ENCODE results near the gene EFNA3. TPM values are rescaled to one million over a fixed set of nuclear protein-coding genes. Genes with fewer than 3 reads are reported as not detected.

EFNA3 gene
- polyA plus RNA-seq, 1 experiment: 0.56 TPM

- H3K4me3 ChIP-seq (ENCODE audit: low read depth, low read length): no peak overlapping the region
- no peaks in the 10 kb centered on the region; the same call in 1 of the 2 replicates for H3K9me3 ChIP-seq (ENCODE audit: control insufficient read depth, insufficient read depth, low read length)
- ChIA-PET CTCF (interaction anchor here (0.6 to 2.4 kb wide), 7 partner anchors 21 to 45 kb away, joined by 3 to 14 read pairs (median 5); partner anchors contain the start of gene KRTCAP2), POLR2A (no interaction called here)
- H3K27me3 ChIP-seq (ENCODE audit: control insufficient read depth, insufficient read depth, low read length): peaks cover 32% of the 10 kb centered on the region
- no peak for DNase-seq (ENCODE audit: low read depth, low spot score)
- H3K27ac ChIP-seq (ENCODE audit: low read depth, low read length): no peak overlapping the region
- TF ChIP-seq, protein P1, sequence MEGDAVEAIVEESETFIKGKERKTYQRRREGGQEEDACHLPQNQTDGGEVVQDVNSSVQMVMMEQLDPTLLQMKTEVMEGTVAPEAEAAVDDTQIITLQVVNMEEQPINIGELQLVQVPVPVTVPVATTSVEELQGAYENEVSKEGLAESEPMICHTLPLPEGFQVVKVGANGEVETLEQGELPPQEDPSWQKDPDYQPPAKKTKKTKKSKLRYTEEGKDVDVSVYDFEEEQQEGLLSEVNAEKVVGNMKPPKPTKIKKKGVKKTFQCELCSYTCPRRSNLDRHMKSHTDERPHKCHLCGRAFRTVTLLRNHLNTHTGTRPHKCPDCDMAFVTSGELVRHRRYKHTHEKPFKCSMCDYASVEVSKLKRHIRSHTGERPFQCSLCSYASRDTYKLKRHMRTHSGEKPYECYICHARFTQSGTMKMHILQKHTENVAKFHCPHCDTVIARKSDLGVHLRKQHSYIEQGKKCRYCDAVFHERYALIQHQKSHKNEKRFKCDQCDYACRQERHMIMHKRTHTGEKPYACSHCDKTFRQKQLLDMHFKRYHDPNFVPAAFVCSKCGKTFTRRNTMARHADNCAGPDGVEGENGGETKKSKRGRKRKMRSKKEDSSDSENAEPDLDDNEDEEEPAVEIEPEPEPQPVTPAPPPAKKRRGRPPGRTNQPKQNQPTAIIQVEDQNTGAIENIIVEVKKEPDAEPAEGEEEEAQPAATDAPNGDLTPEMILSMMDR (IDR thresholded peaks at IDR 0.05; ENCODE audit: low read depth, low read length): no peak
Measured at GRCh38 chr1:155130272-155131006, 51.8 kb downstream of the EFNA3 start.

DNA sequence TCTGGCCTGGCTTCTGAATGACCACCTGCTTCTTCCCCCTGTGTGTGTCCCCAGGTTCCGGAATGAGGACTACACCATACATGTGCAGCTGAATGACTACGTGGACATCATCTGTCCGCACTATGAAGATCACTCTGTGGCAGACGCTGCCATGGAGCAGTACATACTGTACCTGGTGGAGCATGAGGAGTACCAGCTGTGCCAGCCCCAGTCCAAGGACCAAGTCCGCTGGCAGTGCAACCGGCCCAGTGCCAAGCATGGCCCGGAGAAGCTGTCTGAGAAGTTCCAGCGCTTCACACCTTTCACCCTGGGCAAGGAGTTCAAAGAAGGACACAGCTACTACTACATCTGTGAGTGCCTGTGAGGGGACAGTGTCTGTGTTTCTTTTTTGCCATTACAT lies 52.6 kb downstream of the EFNA3 start:
- no peak overlapping the region for H3K27ac ChIP-seq (ENCODE audit: low read depth, low read length)
- no peaks in the 10 kb centered on the region; the same call in 1 of the 2 replicates for H3K9me3 ChIP-seq (ENCODE audit: control insufficient read depth, insufficient read depth, low read length)
- H3K4me3 ChIP-seq (ENCODE audit: low read depth, low read length): no peak overlapping the region
- POLR2A ChIA-PET: no interaction called here
- peaks cover 25% of the 10 kb centered on the region for H3K27me3 ChIP-seq (ENCODE audit: control insufficient read depth, insufficient read depth, low read length)
- CTCF ChIA-PET: interaction anchor here (0.6 to 1.4 kb wide), 4 partner anchors 36 to 46 kb away, joined by 3 to 8 read pairs (median 6); no protein-coding TSS in a partner anchor
- TF ChIP-seq, protein P1 (IDR thresholded peaks at IDR 0.05; ENCODE audit: low read depth, low read length): no peak
- DNase-seq (ENCODE audit: low read depth, low spot score): no peak

DNA sequence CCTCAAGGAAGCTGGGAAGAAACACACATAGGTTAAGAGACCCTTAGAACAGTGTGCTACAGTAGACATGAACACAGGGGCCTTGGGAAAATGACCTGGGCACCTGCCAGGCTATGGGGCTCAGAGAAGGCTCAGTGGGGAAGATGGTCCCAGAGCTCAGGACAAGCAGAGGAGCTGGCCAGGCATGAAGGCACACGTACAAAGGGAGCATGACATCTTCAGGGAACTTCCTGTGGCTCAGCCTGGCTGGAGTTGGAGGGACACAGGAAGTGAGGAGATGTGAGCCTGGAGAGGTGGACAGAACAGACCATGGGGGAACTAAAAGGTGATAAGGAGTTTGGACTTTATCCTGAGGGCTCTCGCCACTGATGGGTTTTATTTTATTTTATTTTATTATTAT lies 53.2 kb downstream of the EFNA3 start:
- H3K27ac ChIP-seq (ENCODE audit: low read depth, low read length): no peak overlapping the region
- H3K27me3 ChIP-seq (ENCODE audit: control insufficient read depth, insufficient read depth, low read length): peaks cover 19% of the 10 kb centered on the region
- DNase-seq (ENCODE audit: low read depth, low spot score): no peak
- TF ChIP-seq, protein P1 (IDR thresholded peaks at IDR 0.05; ENCODE audit: low read depth, low read length): no peak
- H3K4me3 ChIP-seq (ENCODE audit: low read depth, low read length): no peak overlapping the region
- no peaks in the 10 kb centered on the region for H3K9me3 ChIP-seq (ENCODE audit: control insufficient read depth, insufficient read depth, low read length)
- POLR2A ChIA-PET: no interaction called here
- CTCF ChIA-PET: interaction anchor here (0.9 to 1.4 kb wide), 4 partner anchors 37 to 46 kb away, joined by 3 to 6 read pairs (median 4); no protein-coding TSS in a partner anchor

DNA sequence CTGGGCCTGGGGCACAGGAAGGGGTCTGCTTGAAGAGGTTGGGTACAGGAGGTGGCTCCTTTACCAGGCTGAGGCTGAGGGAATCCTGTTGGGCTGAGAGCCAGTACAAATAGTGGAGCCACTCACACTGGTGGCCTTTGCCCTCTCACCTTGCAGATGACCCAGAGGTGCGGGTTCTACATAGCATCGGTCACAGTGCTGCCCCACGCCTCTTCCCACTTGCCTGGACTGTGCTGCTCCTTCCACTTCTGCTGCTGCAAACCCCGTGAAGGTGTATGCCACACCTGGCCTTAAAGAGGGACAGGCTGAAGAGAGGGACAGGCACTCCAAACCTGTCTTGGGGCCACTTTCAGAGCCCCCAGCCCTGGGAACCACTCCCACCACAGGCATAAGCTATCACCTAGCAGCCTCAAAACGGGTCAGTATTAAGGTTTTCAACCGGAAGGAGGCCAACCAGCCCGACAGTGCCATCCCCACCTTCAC lies 55.2 kb downstream of the EFNA3 start:
- POLR2A ChIA-PET: no interaction called here
- Histone ChIP-seq H3K27ac (ENCODE audit: low read depth, low read length) (no peak overlapping the region), H3K9me3 (ENCODE audit: control insufficient read depth, insufficient read depth, low read length) (no peaks in the 10 kb centered on the region), H3K4me3 (ENCODE audit: low read depth, low read length) (no peak overlapping the region), H3K27me3 (ENCODE audit: control insufficient read depth, insufficient read depth, low read length) (peaks cover 4% of the 10 kb centered on the region)
- no peak for DNase-seq (ENCODE audit: low read depth, low spot score)
- CTCF ChIA-PET: interaction anchor here (1.6 kb wide), 1 partner anchor 42 kb away, joined by 8 read pairs; no protein-coding TSS in a partner anchor
- TF ChIP-seq, protein P1 (IDR thresholded peaks at IDR 0.05; ENCODE audit: low read depth, low read length): no peak

GRCh38 chr1:155134322-155134721 lies 55.7 kb downstream of the EFNA3 start:
- TF ChIP-seq, protein P1 (IDR thresholded peaks at IDR 0.05; ENCODE audit: low read depth, low read length): no peak
- H3K9me3 ChIP-seq (ENCODE audit: control insufficient read depth, insufficient read depth, low read length): no peaks in the 10 kb centered on the region
- peak overlapping the region; percentile 100 for H3K27ac ChIP-seq (ENCODE audit: low read depth, low read length)
- ChIA-PET CTCF (interaction anchor here (1.0 to 1.6 kb wide), 3 partner anchors 30 to 43 kb away, joined by 4 to 9 read pairs (median 8); partner anchors contain the start of gene KRTCAP2), POLR2A (interaction anchor here (1.3 kb wide), 1 partner anchor 39 kb away, joined by 7 read pairs; the partner anchor contains the start of gene KRTCAP2)
- no peak for DNase-seq (ENCODE audit: low read depth, low spot score)
- peak overlapping the region; percentile 27; the same call in 1 of the 2 replicates for H3K4me3 ChIP-seq (ENCODE audit: low read depth, low read length)
- no peaks in the 10 kb centered on the region for H3K27me3 ChIP-seq (ENCODE audit: control insufficient read depth, insufficient read depth, low read length)
